ENCODE data around the gene B4GALT4.

Gene B4GALT4

GRCh38 chr3:119194237-119195150 lies 46.2 kb downstream of the B4GALT4 start:
- TF ChIP-seq CTCF (IDR thresholded peaks at IDR 0.05; ENCODE audit: control extremely low read depth, extremely low read depth, low read depth, missing control alignments): no peak
- ChIA-PET CTCF (no interaction called here), POLR2A (no interaction called here)
- no peak for DNase-seq (ENCODE audit: extremely low spot score)

GRCh38 chr3:119191800-119192199 lies 48.9 kb downstream of the B4GALT4 start:
- POLR2A ChIA-PET: no interaction called here
- CTCF ChIA-PET: no interaction called here
- TF ChIP-seq CTCF (IDR thresholded peaks at IDR 0.05; ENCODE audit: control extremely low read depth, extremely low read depth, low read depth, missing control alignments): no peak
- DNase-seq (ENCODE audit: extremely low spot score): no peak

- no peak for DNase-seq (ENCODE audit: extremely low spot score)
- ChIA-PET POLR2A (no interaction called here), CTCF (interaction anchor here (1.0 to 1.4 kb wide), 2 partner anchors 10 to 54 kb away, joined by 4 read pairs; no protein-coding TSS in a partner anchor)
- no peak for TF ChIP-seq CTCF (IDR thresholded peaks at IDR 0.05; ENCODE audit: control extremely low read depth, extremely low read depth, low read depth, missing control alignments)
Measured at GRCh38 chr3:119187266-119187665, 53.4 kb downstream of the B4GALT4 start.

- TF ChIP-seq CTCF (IDR thresholded peaks at IDR 0.05; ENCODE audit: control extremely low read depth, extremely low read depth, low read depth, missing control alignments): no peak
- POLR2A ChIA-PET: no interaction called here
- DNase-seq (ENCODE audit: extremely low spot score): no peak
- CTCF ChIA-PET: interaction anchor here (1.4 kb wide), 1 partner anchor 39 kb away, joined by 3 read pairs; the partner anchor contains the start of gene TEX55
Measured at GRCh38 chr3:119184796-119185570, 55.7 kb downstream of the B4GALT4 start.

- ChIA-PET CTCF (interaction anchor here (1.4 kb wide), 1 partner anchor 38 kb away, joined by 3 read pairs; the partner anchor contains the start of gene TEX55), POLR2A (no interaction called here)
- TF ChIP-seq CTCF (IDR thresholded peaks at IDR 0.05; ENCODE audit: control extremely low read depth, extremely low read depth, low read depth, missing control alignments): no peak
- DNase-seq (ENCODE audit: extremely low spot score): no peak
Measured at GRCh38 chr3:119184111-119184510, 56.6 kb downstream of the B4GALT4 start.

- TF ChIP-seq CTCF (IDR thresholded peaks at IDR 0.05; ENCODE audit: control extremely low read depth, extremely low read depth, low read depth, missing control alignments): no peak
- POLR2A ChIA-PET: no interaction called here
- DNase-seq (ENCODE audit: extremely low spot score): no peak
- CTCF ChIA-PET: interaction anchor here (1.8 kb wide), 1 partner anchor 16 kb away, joined by 3 read pairs; no protein-coding TSS in a partner anchor
Measured at GRCh38 chr3:119181765-119182164, 58.9 kb downstream of the B4GALT4 start.

Measured in GM10248 (cell line).